GM21528 (cell line): ENCODE results near the gene STXBP6.

ENCODE experiments used
- ATAC-seq: cut with Tn5 transposase; IDR thresholded peaks from one replicate; pipeline ENCODE4 v1.9.1; 2021; ENCODE audit warnings: mild to moderate bottlenecking, moderate library complexity; ENCODE audit not compliant: unreplicated experiment, low FRiP score

Gene STXBP6

GRCh38 chr14:24894583-24895242, 155.2 kb downstream of the STXBP6 start:
- no peak for ATAC-seq

- no peak for ATAC-seq
Measured at GRCh38 chr14:24892497-24893051, 157.4 kb downstream of the STXBP6 start.

- no peak for ATAC-seq
Measured at GRCh38 chr14:24891987-24892496, 157.9 kb downstream of the STXBP6 start.

- no peak for ATAC-seq
Measured at GRCh38 chr14:24890716-24891115, 159.2 kb downstream of the STXBP6 start.

GRCh38 chr14:24889843-24890242, 160.1 kb downstream of the STXBP6 start:
- no peak for ATAC-seq

- ATAC-seq: no peak
Measured at GRCh38 chr14:24888532-24888931, 161.4 kb downstream of the STXBP6 start.

- ATAC-seq: no peak
Measured at GRCh38 chr14:24887623-24888304, 162.2 kb downstream of the STXBP6 start.

- ATAC-seq: no peak
Measured at GRCh38 chr14:24885410-24885913, 164.5 kb downstream of the STXBP6 start.

GRCh38 chr14:24883576-24883975, 166.4 kb downstream of the STXBP6 start:
- ATAC-seq: no peak

GRCh38 chr14:24881116-24881893, 168.6 kb downstream of the STXBP6 start:
- ATAC-seq: no peak

GRCh38 chr14:24880689-24881088, 169.3 kb downstream of the STXBP6 start:
- no peak for ATAC-seq

- no peak for ATAC-seq
Measured at GRCh38 chr14:24879661-24880386, 170.1 kb downstream of the STXBP6 start.

GRCh38 chr14:24876996-24877395, 173.0 kb downstream of the STXBP6 start:
- no peak for ATAC-seq

- ATAC-seq: no peak
Measured at GRCh38 chr14:24875991-24876878, 173.7 kb downstream of the STXBP6 start.

GRCh38 chr14:24875203-24875838, 174.6 kb downstream of the STXBP6 start:
- no peak for ATAC-seq

GRCh38 chr14:24874514-24875202, 175.3 kb downstream of the STXBP6 start:
- ATAC-seq: no peak

GRCh38 chr14:24873551-24873950, 176.4 kb downstream of the STXBP6 start:
- no peak for ATAC-seq
